SK-N-SH (cell line): Measurements from ENCODE around the gene LEPROT. TPM values are rescaled to one million over a fixed set of nuclear protein-coding genes. Genes with fewer than 3 reads are reported as not detected.

Experiments used
- CTCF ChIA-PET: fragments of 300-600, 350-600 bp; formaldehyde crosslinking; extraction: SDS; loops from one replicate; lab custom pipeline; 2021; lab: Yijun Ruan, JAX
- POLR2A ChIA-PET: fragments of 350-600 bp; sonication (Branson Sonifier 250); formaldehyde crosslinking; extraction: SDS; loops from one replicate; lab custom pipeline; 2020; ENCODE audit warnings: antibody characterized with exemption, inconsistent platforms; lab: Yijun Ruan, JAX
- DNase-seq: peaks from one replicate; pipeline ENCODE4 v3.0.0; 2012
- H2AFZ ChIP-seq: fragments of 200-600 bp; sonication (generic); 2 replicates; pipeline ENCODE4 v1.8.1; 2016; ENCODE audit warnings: antibody characterized with exemption, mild to moderate bottlenecking, low read depth
- H3F3A ChIP-seq: fragments of 200-600 bp; sonication (generic); replicated peaks from 2 replicates; pipeline ENCODE3; 2016; ENCODE audit warnings: antibody characterized with exemption, mild to moderate bottlenecking; ENCODE audit not compliant: insufficient read depth
- H3K27ac ChIP-seq, 2 experiments: fragments of 200-500 bp in 1 of 2; fragments of 200-600 bp in 1 of 2; sonication (Bioruptor generic) in 1 of 2; sonication (generic), shearing (Covaris generic) in 1 of 2; 2 replicates each; pipeline versions ENCODE4 v1.5.1 to v1.6.1; 2014 to 2016; ENCODE audit warnings: low read depth in 2 of 2, inconsistent platforms in 1 of 2, low read length in 1 of 2, mild to moderate bottlenecking in 1 of 2, mixed read lengths in 1 of 2
- H3K27me3 ChIP-seq: fragments of 200-600 bp; sonication (generic), shearing (Covaris generic); 2 replicates; pipeline ENCODE4 v1.6.1; 2016; ENCODE audit warnings: mixed run types; ENCODE audit not compliant: insufficient read depth
- H3K36me3 ChIP-seq, 2 experiments: fragments of 200-500 bp in 1 of 2; fragments of 200-600 bp in 1 of 2; sonication (Bioruptor generic) in 1 of 2; sonication (generic) in 1 of 2; replicated peaks in 1 of 2; 2 replicates each; pipeline versions ENCODE3 to v1.5.1; 2014 to 2016; ENCODE audit warnings: low read length in 1 of 2, mild to moderate bottlenecking in 1 of 2; ENCODE audit not compliant: insufficient read depth in 2 of 2, control insufficient read depth in 1 of 2
- H3K4me1 ChIP-seq, 2 experiments: fragments of 200-500 bp in 1 of 2; fragments of 200-600 bp in 1 of 2; sonication (Bioruptor generic) in 1 of 2; sonication (generic), shearing (Covaris generic) in 1 of 2; 2 replicates each; pipeline versions ENCODE4 v1.5.1 to v1.6.1; 2014 to 2016; ENCODE audit warnings: low read depth in 1 of 2, low read length in 1 of 2, mixed run types in 1 of 2; ENCODE audit not compliant: insufficient read depth in 2 of 2, control insufficient read depth in 1 of 2
- H3K4me2 ChIP-seq: fragments of 200-600 bp; sonication (generic), shearing (Covaris generic); 2 replicates; pipeline ENCODE4 v1.6.1; 2017; ENCODE audit warnings: mixed run types
- H3K4me3 ChIP-seq, 2 experiments: fragments of 200-500 bp in 1 of 2; fragments of 200-600 bp in 1 of 2; sonication (Bioruptor generic) in 1 of 2; sonication (generic), shearing (Covaris generic) in 1 of 2; 2 replicates each; pipeline versions ENCODE4 v1.5.1 to v1.8.1; 2014 to 2016; ENCODE audit warnings: low read depth in 2 of 2, inconsistent platforms in 1 of 2, low read length in 1 of 2, mild to moderate bottlenecking in 1 of 2, mixed read lengths in 1 of 2, moderate library complexity in 1 of 2
- H3K79me2 ChIP-seq: fragments of 200-600 bp; sonication (generic); 2 replicates; pipeline ENCODE4 v1.8.1; 2017; ENCODE audit warnings: mild to moderate bottlenecking; ENCODE audit not compliant: insufficient read depth
- H3K9ac ChIP-seq: fragments of 200-600 bp; sonication (generic); 2 replicates; pipeline ENCODE4 v1.6.1; 2017; ENCODE audit warnings: mixed run types
- H3K9me2 ChIP-seq: fragments of 200-600 bp; sonication (generic); 2 replicates; pipeline ENCODE4 v1.6.1; 2017; ENCODE audit warnings: mixed run types
- H3K9me3 ChIP-seq: fragments of 200-600 bp; sonication (generic); 2 replicates; pipeline ENCODE4 v1.6.1; 2017; ENCODE audit warnings: mixed run types, mild to moderate bottlenecking, moderate library complexity
- H4K20me1 ChIP-seq: fragments of 200-600 bp; sonication (generic); 2 replicates; pipeline ENCODE4 v1.6.1; 2017; ENCODE audit warnings: mild to moderate bottlenecking, mixed run types; ENCODE audit not compliant: insufficient read depth
- CHD2 ChIP-seq: fragments of 150-350 bp; IDR thresholded peaks from 2 replicates; pipeline ENCODE4 v1.6.1; 2018; ENCODE audit warnings: low read length; ENCODE audit not compliant: partially characterized antibody
- CTCF ChIP-seq: fragments of 200-600 bp; sonication (generic); IDR thresholded peaks from 2 replicates; pipeline ENCODE4 v1.6.1; 2017; ENCODE audit warnings: antibody characterized with exemption, mild to moderate bottlenecking, moderate library complexity
- EP300 ChIP-seq, 2 experiments: IDR thresholded peaks; 2 replicates each; pipeline versions ENCODE4 v1.4.0 to v1.6.1; 2012; ENCODE audit warnings: borderline replicate concordance in 1 of 2, low read depth in 1 of 2, low read length in 1 of 2
- FOXM1 ChIP-seq: IDR thresholded peaks from 2 replicates; pipeline ENCODE4 v1.4.0; 2012; ENCODE audit warnings: low read depth, mild to moderate bottlenecking
- IRF3 ChIP-seq: fragments of 150-350 bp; IDR thresholded peaks from 2 replicates; pipeline ENCODE4 v1.6.1; 2016; ENCODE audit warnings: mild to moderate bottlenecking, low read depth, low read length
- MAX ChIP-seq: IDR thresholded peaks from 2 replicates; pipeline ENCODE4 v1.4.0; 2012; ENCODE audit warnings: low read depth
- MEF2A ChIP-seq: IDR thresholded peaks from 2 replicates; pipeline ENCODE4 v1.4.0; 2012; ENCODE audit warnings: low read depth, borderline replicate concordance
- MXI1 ChIP-seq: IDR thresholded peaks from 2 replicates; pipeline ENCODE4 v1.6.1; 2012; ENCODE audit warnings: mild to moderate bottlenecking, low read depth, low read length, improper control_type of control experiment
- PBX3 ChIP-seq: IDR thresholded peaks from 2 replicates; pipeline ENCODE4; 2012
- RCOR1 ChIP-seq: fragments of 150-350 bp; IDR thresholded peaks from 2 replicates; pipeline ENCODE4 v1.6.1; 2017; ENCODE audit warnings: antibody characterized with exemption, low read length
- RXRA ChIP-seq: IDR thresholded peaks from 2 replicates; pipeline ENCODE4 v1.4.0; 2012; ENCODE audit warnings: low read depth, mild to moderate bottlenecking, borderline replicate concordance
- SIN3A ChIP-seq: IDR thresholded peaks from 2 replicates; pipeline ENCODE4 v1.6.1; 2012; ENCODE audit warnings: low read depth, mild to moderate bottlenecking, low read length, moderate library complexity, borderline replicate concordance
- SMC3 ChIP-seq: IDR thresholded peaks from 2 replicates; pipeline ENCODE4 v1.6.1; 2012; ENCODE audit warnings: low read depth, low read length, improper control_type of control experiment
- TCF12 ChIP-seq: IDR thresholded peaks from 2 replicates; pipeline ENCODE4 v1.4.0; 2012
- TEAD4 ChIP-seq: IDR thresholded peaks from 2 replicates; pipeline ENCODE4 v1.4.0; 2012; ENCODE audit warnings: mild to moderate bottlenecking, borderline replicate concordance; ENCODE audit not compliant: insufficient read depth
- YY1 ChIP-seq: IDR thresholded peaks from 2 replicates; pipeline ENCODE4 v1.4.0; 2012; ENCODE audit warnings: low read depth, mild to moderate bottlenecking
- ZBTB33 ChIP-seq: IDR thresholded peaks from 2 replicates; pipeline ENCODE4 v1.4.0; 2012; ENCODE audit warnings: low read depth, borderline replicate concordance
- WGBS: methylation state at CpG from one replicate; pipeline ENCODE4 v1.1.6; 2017; ENCODE audit warnings: low lambda C conversion rate; 5-methylcytosine and 5-hydroxymethylcytosine counted together
- polyA plus RNA-seq, 3 experiments: library from polyadenylated mRNA; depleted of rRNA; stranded (reverse); fragments of >200 nt; gene quantifications; 2 replicates each; pipeline ENCODE4 v1.2.3, GENCODE V29; 2012

The LEPROT gene
- polyA plus RNA-seq, 1 of the 3 experiments (the other 2 are of a cell fraction): 38.9 TPM

GRCh38 chr1:65409816-65410326 lies 10.6 kb upstream of the LEPROT start:
- no peaks in the 10 kb centered on the region for H3K27me3 ChIP-seq
- H4K20me1 ChIP-seq: no peaks in the 10 kb centered on the region
- no peak overlapping the region for H3K4me3 ChIP-seq
- H2AFZ ChIP-seq: no peak overlapping the region
- no peaks in the 10 kb centered on the region for H3K9me3 ChIP-seq
- 93% methylated on average over 4 of the region's 4 CpGs for WGBS
- no peaks in the 10 kb centered on the region for H3K79me2 ChIP-seq
- H3F3A ChIP-seq: no peaks in the 10 kb centered on the region
- H3K36me3 ChIP-seq: peaks cover 0 to 21% of the 10 kb centered on the region in 2 experiments
- no peaks in the 10 kb centered on the region for H3K9me2 ChIP-seq
- no peak overlapping the region for H3K9ac ChIP-seq
- no peak overlapping the region for H3K4me2 ChIP-seq
- ChIA-PET CTCF (interaction anchor here (1.1 to 1.7 kb wide), 3 partner anchors 9 to 87 kb away, joined by 3 to 4 read pairs (median 3); no protein-coding TSS in a partner anchor), POLR2A (no interaction called here)
- no peak overlapping the region for H3K27ac ChIP-seq
- TF ChIP-seq RCOR1 (no peak), YY1 (no peak), IRF3 (no peak), RXRA (no peak), SIN3A (no peak), SMC3 (no peak), CHD2 (no peak), TEAD4 (no peak), CTCF (no peak), EP300 (IDR thresholded peaks at IDR 0.05; ENCODE audit: borderline replicate concordance in 1 of 2, low read depth in 1 of 2, low read length in 1 of 2) (no peak), TCF12 (no peak), PBX3 (no peak), FOXM1 (no peak), MAX (no peak), MXI1 (no peak), ZBTB33 (no peak), MEF2A (no peak)
- DNase-seq: no peak
- H3K4me1 ChIP-seq: no peaks in the 10 kb centered on the region
